Smooth muscle cell (in vitro differentiated cells): Measurements from ENCODE around the gene SORCS2. TPM values are rescaled to one million over a fixed set of nuclear protein-coding genes. Genes with fewer than 3 reads are reported as not detected.
A peak's percentile ranks its signal among the peaks of the same experiment; 100 is the strongest.

Experiments used
- DNase-seq: peaks from one replicate; lab custom pipeline; 2025; ENCODE audit not compliant: unreplicated experiment; lab: John Stamatoyannopoulos, UW
- H2AFZ ChIP-seq: fragments of 200-600 bp; sonication (generic); 2 replicates; pipeline ENCODE4 v1.6.0; 2016; ENCODE audit warnings: antibody characterized with exemption, low read depth, mild to moderate bottlenecking
- H3F3A ChIP-seq: fragments of 200-600 bp; sonication (generic); 2 replicates; pipeline ENCODE4 v1.6.0; 2017; ENCODE audit warnings: antibody characterized with exemption, low read depth
- H3K27ac ChIP-seq: fragments of 200-600 bp; sonication (generic); 2 replicates; pipeline ENCODE4 v1.5.1; 2016; ENCODE audit warnings: low read depth, mild to moderate bottlenecking
- H3K27me3 ChIP-seq: fragments of 200-600 bp; sonication (generic); 2 replicates; pipeline ENCODE4 v1.6.1; 2016; ENCODE audit warnings: low read depth, mild to moderate bottlenecking
- H3K36me3 ChIP-seq: fragments of 200-600 bp; sonication (generic); 2 replicates; pipeline ENCODE4 v1.5.1; 2016; ENCODE audit warnings: low read depth
- H3K4me1 ChIP-seq: fragments of 200-600 bp; sonication (generic); 2 replicates; pipeline ENCODE4 v1.5.1; 2016; ENCODE audit warnings: low read depth
- H3K4me2 ChIP-seq: fragments of 200-600 bp; sonication (generic); 2 replicates; pipeline ENCODE4 v1.6.0; 2016; ENCODE audit warnings: mild to moderate bottlenecking
- H3K4me3 ChIP-seq: fragments of 200-600 bp; sonication (generic); 2 replicates; pipeline ENCODE4 v1.5.1; 2016; ENCODE audit warnings: mild to moderate bottlenecking
- H3K79me2 ChIP-seq: fragments of 200-600 bp; sonication (generic); 2 replicates; pipeline ENCODE4 v1.6.0; 2016; ENCODE audit warnings: low read depth, mild to moderate bottlenecking
- H3K9ac ChIP-seq: fragments of 200-600 bp; sonication (generic); 2 replicates; pipeline ENCODE4 v1.6.0; 2016; ENCODE audit warnings: low read depth
- H3K9me3 ChIP-seq: fragments of 200-600 bp; sonication (generic); replicated peaks from 2 replicates; pipeline ENCODE4 v1.5.1; 2016; ENCODE audit warnings: low read depth
- H4K20me1 ChIP-seq: fragments of 200-600 bp; sonication (generic); 2 replicates; pipeline ENCODE4 v1.6.0; 2016; ENCODE audit warnings: low read depth
- CTCF ChIP-seq: fragments of 200-600 bp; sonication (generic); IDR thresholded peaks from 2 replicates; pipeline ENCODE4 v1.5.1; 2017; ENCODE audit warnings: borderline replicate concordance, mild to moderate bottlenecking, antibody characterized with exemption; ENCODE audit not compliant: insufficient read depth, poor library complexity, severe bottlenecking
- WGBS: methylation state at CpG from one replicate; pipeline ENCODE4 v1.1.7; 2016; ENCODE audit warnings: low lambda C conversion rate; 5-methylcytosine and 5-hydroxymethylcytosine counted together
- polyA plus RNA-seq: library from polyadenylated mRNA; unstranded; fragments of >200 nt; fragmentation: Nextera tagmentation; extraction: Ambion mirVana; gene quantifications from 2 replicates; pipeline ENCODE4 v1.2.1, GENCODE V29; 2016
- total RNA-seq: library from RNA; depleted of rRNA; stranded (reverse); fragments of >200 nt; gene quantifications from 2 replicates; pipeline ENCODE4 v1.2.3, GENCODE V29; 2014

The SORCS2 gene
- total and polyA plus RNA-seq, 2 experiments from 2014 or later = 5.2 to 9.3 TPM

GRCh38 chr4:7210824-7211223, 18.5 kb downstream of the SORCS2 start:
- peak overlapping the region; percentile 47 for H3K27ac ChIP-seq
- H3F3A ChIP-seq = peaks cover 16% of the 10 kb centered on the region
- no peak for DNase-seq
- H3K27me3 ChIP-seq = no peaks in the 10 kb centered on the region
- WGBS = 35% methylated on average over 2 of the region's 4 CpGs
- peaks cover 32% of the 10 kb centered on the region for H3K4me1 ChIP-seq
- no peak overlapping the region for H3K9ac ChIP-seq
- no peak overlapping the region for H3K4me3 ChIP-seq
- H3K36me3 ChIP-seq = no peaks in the 10 kb centered on the region
- no peak overlapping the region for H2AFZ ChIP-seq
- H3K9me3 ChIP-seq = no peaks in the 10 kb centered on the region
- H4K20me1 ChIP-seq = no peaks in the 10 kb centered on the region
- peak overlapping the region; percentile 67 for H3K4me2 ChIP-seq
- no peaks in the 10 kb centered on the region for H3K79me2 ChIP-seq
- TF ChIP-seq CTCF = no peak

- H3K9me3 ChIP-seq = no peaks in the 10 kb centered on the region
- 72% methylated on average over 6 of the region's 6 CpGs for WGBS
- TF ChIP-seq CTCF = no peak
- H3K36me3 ChIP-seq = no peaks in the 10 kb centered on the region
- H3K79me2 ChIP-seq = no peaks in the 10 kb centered on the region
- no peak overlapping the region for H3K4me2 ChIP-seq
- no peak for DNase-seq
- no peak overlapping the region for H3K27ac ChIP-seq
- H3K4me1 ChIP-seq = peaks cover 19% of the 10 kb centered on the region
- no peak overlapping the region for H3K9ac ChIP-seq
- no peak overlapping the region for H3K4me3 ChIP-seq
- no peaks in the 10 kb centered on the region for H4K20me1 ChIP-seq
- H2AFZ ChIP-seq = no peak overlapping the region
- H3F3A ChIP-seq = peaks cover 9% of the 10 kb centered on the region
- no peaks in the 10 kb centered on the region for H3K27me3 ChIP-seq
Observed at GRCh38 chr4:7212101-7212674, 19.9 kb downstream of the SORCS2 start.

GRCh38 chr4:7212921-7213320, 20.6 kb downstream of the SORCS2 start:
- H3K36me3 ChIP-seq = no peaks in the 10 kb centered on the region
- H3K9ac ChIP-seq = no peak overlapping the region
- no peaks in the 10 kb centered on the region for H4K20me1 ChIP-seq
- H3K27me3 ChIP-seq = no peaks in the 10 kb centered on the region
- H3K27ac ChIP-seq = no peak overlapping the region
- no peaks in the 10 kb centered on the region for H3K79me2 ChIP-seq
- no peak for TF ChIP-seq CTCF
- no peak overlapping the region for H3K4me3 ChIP-seq
- WGBS = 96% methylated on average over 6 of the region's 6 CpGs
- H3K4me1 ChIP-seq = peaks cover 12% of the 10 kb centered on the region
- H3K4me2 ChIP-seq = no peak overlapping the region
- peaks cover 3% of the 10 kb centered on the region for H3F3A ChIP-seq
- DNase-seq = no peak
- H3K9me3 ChIP-seq = no peaks in the 10 kb centered on the region
- no peak overlapping the region for H2AFZ ChIP-seq

- H3K79me2 ChIP-seq = no peaks in the 10 kb centered on the region
- 80% methylated on average over 2 of the region's 2 CpGs for WGBS
- no peak overlapping the region for H3K4me2 ChIP-seq
- no peaks in the 10 kb centered on the region for H3K9me3 ChIP-seq
- no peak overlapping the region for H3K9ac ChIP-seq
- H3K4me3 ChIP-seq = no peak overlapping the region
- no peaks in the 10 kb centered on the region for H3K27me3 ChIP-seq
- H3F3A ChIP-seq = no peaks in the 10 kb centered on the region
- no peak overlapping the region for H2AFZ ChIP-seq
- H3K36me3 ChIP-seq = no peaks in the 10 kb centered on the region
- no peak for DNase-seq
- no peak overlapping the region for H3K27ac ChIP-seq
- H4K20me1 ChIP-seq = no peaks in the 10 kb centered on the region
- H3K4me1 ChIP-seq = peaks cover 14% of the 10 kb centered on the region
- TF ChIP-seq CTCF = no peak
Observed at GRCh38 chr4:7213807-7214206, 21.5 kb downstream of the SORCS2 start.
